AG04449 (cell line): ENCODE data around the gene MRRF.

Source experiments
- CTCF ChIA-PET: fragments of 350-600 bp; formaldehyde crosslinking; extraction: SDS; loops from one replicate; lab custom pipeline; 2021; ENCODE audit warnings: antibody characterized with exemption; lab: Yijun Ruan, JAX
- POLR2A ChIA-PET: fragments of 400-600, 350-600 bp; formaldehyde crosslinking; extraction: SDS; loops from one replicate; lab custom pipeline; 2020; ENCODE audit warnings: antibody characterized with exemption, inconsistent platforms; lab: Yijun Ruan, JAX
- DNase-seq: peaks from one replicate; pipeline ENCODE4 v3.0.0-alpha.2; 2010; ENCODE audit warnings: low read depth, low spot score
- H3K4me3 ChIP-seq: 2 replicates; pipeline ENCODE4 v1.5.1; 2011; ENCODE audit warnings: low read depth, mild to moderate bottlenecking, control low read depth, low read length
- CTCF ChIP-seq: IDR thresholded peaks from one replicate; pipeline ENCODE4 v1.5.1; 2011; ENCODE audit warnings: mild to moderate bottlenecking, moderate library complexity, low read length, control low read depth, inconsistent platforms; ENCODE audit not compliant: insufficient read depth; ENCODE audit errors: missing control alignments

Gene MRRF

GRCh38 chr9:122252796-122253195 is 11.9 kb upstream of the MRRF start:
- H3K4me3 ChIP-seq = no peak overlapping the region
- CTCF ChIA-PET = interaction anchor here (1.3 kb wide), 1 partner anchor 8 kb away, joined by 3 read pairs; no protein-coding TSS in a partner anchor
- TF ChIP-seq CTCF = no peak
- no peak for DNase-seq
- POLR2A ChIA-PET = no interaction called here

GRCh38 chr9:122254761-122255160 is 9.9 kb upstream of the MRRF start:
- ChIA-PET CTCF (interaction anchor here (1.5 kb wide), 1 partner anchor 130 kb away, joined by 5 read pairs; no protein-coding TSS in a partner anchor), POLR2A (no interaction called here)
- TF ChIP-seq CTCF = no peak

GRCh38 chr9:122256206-122256605 is 8.5 kb upstream of the MRRF start:
- POLR2A ChIA-PET = no interaction called here
- no peak for DNase-seq
- CTCF ChIA-PET = interaction anchor here (0.6 to 1.0 kb wide), 2 partner anchors 161 to 196 kb away, joined by 3 read pairs; no protein-coding TSS in a partner anchor
- TF ChIP-seq CTCF = no peak
- H3K4me3 ChIP-seq = no peak overlapping the region

More at GRCh38 chr9:122254761-122255160, 9.9 kb upstream of the MRRF start:
- DNase-seq = no peak
- no peak overlapping the region for H3K4me3 ChIP-seq

GRCh38 chr9:122258886-122259415 is 5.7 kb upstream of the MRRF start:
- no peak overlapping the region for H3K4me3 ChIP-seq
- CTCF ChIA-PET = interaction anchor here (1.1 kb wide), 1 partner anchor 136 kb away, joined by 3 read pairs; no protein-coding TSS in a partner anchor
- no peak for TF ChIP-seq CTCF
- POLR2A ChIA-PET = no interaction called here
- no peak for DNase-seq

GRCh38 chr9:122261469-122261881 is 3.2 kb upstream of the MRRF start:
- ChIA-PET CTCF (interaction anchor here (1.2 to 1.3 kb wide), 2 partner anchors 17 to 137 kb away, joined by 3 to 4 read pairs; no protein-coding TSS in a partner anchor), POLR2A (no interaction called here)
- DNase-seq = peak; percentile 54

GRCh38 chr9:122262073-122262472 is 2.6 kb upstream of the MRRF start:
- no peak overlapping the region for H3K4me3 ChIP-seq
- CTCF ChIA-PET = interaction anchor here (0.6 to 2.6 kb wide), 5 partner anchors 17 to 563 kb away, joined by 3 to 7 read pairs (median 5); no protein-coding TSS in a partner anchor
- POLR2A ChIA-PET = no interaction called here
- TF ChIP-seq CTCF = no peak
- DNase-seq = no peak

More at GRCh38 chr9:122261469-122261881, 3.2 kb upstream of the MRRF start:
- TF ChIP-seq CTCF = no peak
- no peak overlapping the region for H3K4me3 ChIP-seq
